T-helper 2 cell treated with Interferon-gamma antibody and Interleukin-4, amounts not matched to agents 100 ng/mL and 5 ng/mL, for 36 hours (primary cell): Measurements from ENCODE around the gene DTL. TPM values are rescaled to one million over a fixed set of nuclear protein-coding genes. Genes with fewer than 3 reads are reported as not detected.

Source experiments
- total RNA-seq: library from RNA; stranded (reverse); gene quantifications from 2 replicates; pipeline ENCODE4 v1.2.3, GENCODE V29; 2022

DTL gene
- total RNA-seq, 1 donor from 2014 or later, result 75.9 TPM

Other genes with a start within 250 kb of the DTL start
- 83.6 and 87.5 TPM in 2 replicates for gene LPGAT1, start 205.0 kb upstream of the DTL start, total RNA-seq
- gene INTS7, start 191 bp upstream of the DTL start, total RNA-seq, result 41.3 and 41.7 TPM in 2 replicates
- 52.3 and 54.0 TPM in 2 replicates for gene PPP2R5A, start 249.7 kb downstream of the DTL start, total RNA-seq